ENCODE measurements around the gene PCSK2.

DNA sequence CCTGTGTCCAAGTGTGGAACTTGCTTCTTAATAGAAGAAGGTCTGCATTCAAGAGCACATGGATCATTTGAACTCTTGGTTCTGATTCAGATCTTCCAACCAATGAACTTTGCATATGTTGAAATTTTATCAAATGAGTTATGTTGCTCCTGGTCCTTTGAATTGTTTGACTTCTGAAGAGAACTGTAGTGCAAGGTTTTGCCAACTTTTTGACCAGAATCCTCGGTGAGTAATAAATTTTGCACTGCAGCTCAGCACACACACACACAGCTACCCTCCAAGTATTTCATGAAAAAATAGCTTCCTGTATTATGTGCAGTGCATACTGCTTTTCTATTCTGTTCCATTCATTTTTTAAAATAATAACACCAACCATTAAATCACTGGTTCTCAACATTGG is 236.9 kb downstream of the PCSK2 start:
- TF ChIP-seq, protein P1, sequence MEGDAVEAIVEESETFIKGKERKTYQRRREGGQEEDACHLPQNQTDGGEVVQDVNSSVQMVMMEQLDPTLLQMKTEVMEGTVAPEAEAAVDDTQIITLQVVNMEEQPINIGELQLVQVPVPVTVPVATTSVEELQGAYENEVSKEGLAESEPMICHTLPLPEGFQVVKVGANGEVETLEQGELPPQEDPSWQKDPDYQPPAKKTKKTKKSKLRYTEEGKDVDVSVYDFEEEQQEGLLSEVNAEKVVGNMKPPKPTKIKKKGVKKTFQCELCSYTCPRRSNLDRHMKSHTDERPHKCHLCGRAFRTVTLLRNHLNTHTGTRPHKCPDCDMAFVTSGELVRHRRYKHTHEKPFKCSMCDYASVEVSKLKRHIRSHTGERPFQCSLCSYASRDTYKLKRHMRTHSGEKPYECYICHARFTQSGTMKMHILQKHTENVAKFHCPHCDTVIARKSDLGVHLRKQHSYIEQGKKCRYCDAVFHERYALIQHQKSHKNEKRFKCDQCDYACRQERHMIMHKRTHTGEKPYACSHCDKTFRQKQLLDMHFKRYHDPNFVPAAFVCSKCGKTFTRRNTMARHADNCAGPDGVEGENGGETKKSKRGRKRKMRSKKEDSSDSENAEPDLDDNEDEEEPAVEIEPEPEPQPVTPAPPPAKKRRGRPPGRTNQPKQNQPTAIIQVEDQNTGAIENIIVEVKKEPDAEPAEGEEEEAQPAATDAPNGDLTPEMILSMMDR (conservative IDR thresholded peaks at IDR 0.05; ENCODE audit: low read length): no peak
- TF ChIP-seq EZH2phosphoT487 (IDR thresholded peaks at IDR 0.05; ENCODE audit: borderline replicate concordance, low read depth, low read length): no peak
